Measurements from ENCODE around the gene TBCE.
"Not testable (repeated sequence)": the region's sequence is repeated elsewhere in the genome, so short reads cannot be mapped to it uniquely, and the experiment has no call there.

TBCE gene

DNA sequence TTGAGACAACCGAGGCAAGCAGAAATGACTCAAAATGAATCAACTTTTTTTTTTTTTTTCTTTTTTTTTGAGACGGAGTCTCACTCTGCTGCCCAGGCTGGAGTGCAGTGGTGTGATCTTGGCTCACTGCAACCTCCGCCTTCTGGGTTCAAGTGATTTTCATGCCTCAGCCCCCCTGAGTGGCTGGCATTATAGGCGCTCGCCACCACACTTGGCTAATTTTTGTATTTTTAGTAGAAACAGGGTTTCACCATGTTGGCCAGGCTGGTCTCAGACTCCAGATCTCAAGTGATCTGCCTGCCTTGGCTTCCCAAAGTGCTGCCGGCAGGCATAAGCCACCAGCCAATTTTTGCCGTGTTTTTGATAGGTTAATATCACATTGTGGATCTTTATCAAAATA, 90.6 kb downstream of the TBCE start:
- not testable (repeated sequence) for DNase-seq

DNA sequence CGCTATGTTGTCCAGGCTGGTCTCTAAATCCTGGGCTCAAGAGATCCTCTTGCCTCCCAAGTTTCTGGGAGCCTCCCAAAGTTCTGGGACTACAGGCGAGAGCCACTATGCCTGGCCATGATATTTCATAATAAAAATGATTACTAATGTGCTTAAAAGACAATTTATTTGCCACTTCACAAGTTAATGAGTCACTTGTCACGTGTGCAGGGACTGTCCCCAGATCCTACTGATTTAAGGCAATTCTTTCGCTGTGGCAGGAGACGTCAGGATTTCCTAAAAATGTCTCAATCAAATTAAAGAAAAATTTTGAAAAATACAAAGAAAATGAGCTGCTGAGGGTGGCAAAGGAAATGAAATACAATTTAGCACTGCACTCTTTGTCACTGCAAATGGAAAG, 93.5 kb downstream of the TBCE start:
- DNase-seq, result no peak

GRCh38 chr1:235461954-235462353, 94.7 kb downstream of the TBCE start:
- DNase-seq, result no peak

DNA sequence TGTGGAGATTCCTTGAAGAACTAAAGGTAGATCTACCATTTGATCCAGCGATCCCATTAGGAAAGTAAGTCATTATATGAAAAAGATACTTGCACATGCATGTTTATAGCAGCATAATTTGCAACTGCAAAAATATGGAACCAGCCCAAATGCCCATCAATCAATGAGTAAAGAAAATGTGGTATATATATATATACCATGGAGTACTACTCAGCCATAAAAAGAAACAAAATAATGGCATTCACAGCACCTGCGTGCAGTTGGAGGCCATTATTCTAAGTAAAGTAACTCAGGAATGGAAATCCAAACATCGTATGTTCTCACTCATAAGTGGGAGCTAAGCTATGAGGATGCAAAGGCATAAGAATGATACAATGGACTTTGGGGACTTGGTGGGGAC, 95.6 kb downstream of the TBCE start:
- not testable (repeated sequence) for DNase-seq

- DNase-seq, result no peak
Measured at GRCh38 chr1:235465066-235465465, 97.8 kb downstream of the TBCE start.

GRCh38 chr1:235468004-235468403, 100.8 kb downstream of the TBCE start:
- DNase-seq, result no peak

DNA sequence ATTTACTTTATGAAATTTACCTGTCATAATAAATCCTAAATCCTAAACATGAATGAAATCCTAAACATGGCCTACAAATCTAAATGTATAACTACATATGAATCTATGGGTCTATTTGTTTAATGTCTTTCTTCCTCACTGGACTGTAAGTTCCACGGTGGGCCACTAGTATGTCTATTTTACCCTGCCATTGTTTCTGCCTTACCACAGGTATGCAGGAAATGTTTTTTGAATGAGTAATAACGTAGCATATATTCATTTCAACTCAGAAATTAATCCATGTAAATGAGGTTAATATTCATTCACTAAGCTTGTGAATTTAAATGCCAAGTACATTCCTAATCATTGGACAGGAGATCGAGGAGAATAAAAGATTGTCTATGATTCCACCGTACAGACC, 101.7 kb downstream of the TBCE start:
- no peak for DNase-seq

DNA sequence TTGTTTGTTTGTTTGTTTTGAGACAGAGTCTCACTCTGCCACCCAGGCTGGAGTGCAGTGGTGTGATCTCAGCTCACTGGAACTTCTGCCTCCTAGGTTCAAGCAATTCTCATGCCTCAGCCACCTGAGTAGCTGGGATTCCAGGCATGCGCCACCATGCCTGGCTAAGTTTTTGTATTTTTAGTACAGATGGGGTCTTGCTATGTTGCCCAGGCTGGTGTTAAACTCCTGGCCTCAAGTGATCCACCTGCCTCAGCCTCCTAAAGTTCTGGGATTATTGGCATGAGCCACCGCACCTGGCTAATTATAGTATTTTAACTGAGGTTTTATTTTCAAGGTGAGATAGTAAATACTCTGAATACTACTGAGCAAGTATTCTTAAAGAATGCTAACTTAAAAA, 102.7 kb downstream of the TBCE start:
- DNase-seq, result not testable (repeated sequence)

DNA sequence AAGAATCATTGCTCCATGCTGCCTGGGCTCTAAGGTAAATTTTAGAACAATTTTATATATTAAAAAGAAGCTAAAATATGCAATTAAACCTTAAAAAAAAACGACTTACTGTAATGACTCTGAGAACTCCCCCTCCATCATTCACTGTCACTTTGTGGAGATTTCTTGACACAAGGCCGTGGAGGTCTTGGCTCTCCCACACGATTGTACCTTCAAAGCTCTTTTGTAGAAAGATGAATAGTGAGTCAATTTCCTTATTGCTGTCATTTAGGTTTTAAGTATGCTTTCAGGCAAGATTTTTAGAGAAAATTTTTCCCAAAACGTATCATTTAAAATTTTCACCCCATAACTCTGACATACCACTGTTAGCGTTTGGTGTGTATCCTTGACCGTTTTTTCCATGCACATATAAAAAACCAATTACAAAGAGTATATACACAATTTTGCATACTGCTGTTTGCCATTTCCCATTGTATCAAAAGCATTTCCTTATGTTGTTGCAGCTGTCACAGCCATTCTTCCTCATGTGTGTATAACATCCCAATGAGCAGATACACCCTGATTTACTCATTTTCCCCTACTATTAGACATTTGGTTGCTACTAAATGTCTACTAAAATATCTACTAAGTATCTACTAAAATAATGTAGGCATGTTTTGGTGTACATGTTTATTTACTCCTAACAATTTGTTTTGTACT, 103.7 kb downstream of the TBCE start:
- no peak for DNase-seq

- DNase-seq, result no peak
Measured at GRCh38 chr1:235473806-235474205, 106.6 kb downstream of the TBCE start.

- no peak for DNase-seq
Measured at GRCh38 chr1:235483090-235483489, 115.9 kb downstream of the TBCE start.

- no peak for DNase-seq
Measured at GRCh38 chr1:235485558-235485957, 118.3 kb downstream of the TBCE start.

DNA sequence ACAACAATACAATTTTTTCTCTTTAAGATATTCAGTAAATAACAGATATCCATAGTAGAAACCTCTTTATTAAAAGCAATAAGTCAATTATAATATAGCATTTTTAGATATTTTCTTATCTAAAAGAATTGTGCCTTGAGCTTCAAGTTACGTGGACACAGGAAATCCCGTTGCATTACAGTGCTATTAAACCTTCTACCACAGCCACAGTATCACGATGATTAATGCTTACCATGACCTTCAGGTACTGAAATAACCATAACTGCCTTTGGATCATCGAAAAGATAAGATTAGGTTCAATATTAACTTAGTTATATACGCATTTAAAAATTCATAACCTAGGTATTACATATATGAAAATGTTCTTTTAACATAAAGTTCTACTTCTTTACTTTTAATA, 119.1 kb downstream of the TBCE start:
- DNase-seq, result no peak

GRCh38 chr1:235491644-235492043, 124.4 kb downstream of the TBCE start:
- DNase-seq, result no peak

DNA sequence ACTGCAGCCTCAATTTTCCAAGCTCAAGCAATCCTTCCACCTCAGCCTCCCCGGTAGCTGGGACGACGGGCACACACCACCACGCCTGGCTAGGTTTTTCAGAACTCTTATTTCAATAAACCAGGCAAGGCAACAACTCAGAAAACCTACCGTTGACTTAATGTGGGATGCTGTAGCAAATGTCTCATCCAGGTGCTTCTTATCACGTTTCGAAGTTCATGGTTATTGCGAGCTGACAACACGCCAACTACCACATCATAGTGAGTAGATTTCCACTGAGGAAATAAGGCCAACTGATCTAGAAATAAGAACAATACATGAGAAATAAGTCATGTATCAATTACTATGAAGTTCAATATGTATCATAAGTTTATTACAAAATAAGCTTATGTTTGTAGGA, 127.3 kb downstream of the TBCE start:
- DNase-seq, result no peak

DNA sequence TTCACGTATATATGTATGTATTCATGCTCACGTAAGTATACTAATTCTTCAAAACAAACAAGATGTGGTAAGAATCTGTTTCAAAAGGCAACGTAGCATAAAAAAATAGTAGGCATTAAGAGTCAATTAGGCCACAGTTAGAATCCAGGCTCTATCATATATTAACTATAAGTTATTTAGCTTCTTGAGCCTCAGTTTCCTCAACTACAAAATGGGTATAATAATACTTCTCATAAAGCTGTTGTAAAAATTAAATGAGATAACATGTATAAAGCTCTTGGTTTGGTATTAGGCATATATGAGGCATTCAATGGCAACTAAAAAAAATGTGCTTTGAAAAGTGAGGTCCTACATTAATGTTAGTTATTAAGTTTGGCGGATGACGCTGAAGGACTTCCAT, 127.8 kb downstream of the TBCE start:
- DNase-seq, result no peak

DNA sequence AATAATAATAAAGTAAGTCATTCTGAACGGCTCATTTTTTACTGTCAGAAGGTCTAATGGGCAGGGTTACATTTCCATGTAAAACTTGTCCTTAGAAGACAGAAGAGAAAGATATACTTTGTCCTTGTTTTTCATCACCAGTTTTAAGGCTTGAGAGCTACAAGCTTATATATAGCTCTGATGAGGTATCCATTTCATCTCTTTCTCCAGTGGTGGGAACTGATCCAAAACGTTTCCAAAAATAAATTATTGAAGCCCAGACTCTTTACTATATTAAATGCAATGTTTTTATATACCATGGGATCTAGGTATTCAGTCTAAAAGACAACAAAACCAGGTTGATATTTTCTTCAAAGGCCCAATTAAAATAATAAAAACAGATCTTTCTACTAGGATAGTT, 128.3 kb downstream of the TBCE start:
- DNase-seq, result no peak

DNA sequence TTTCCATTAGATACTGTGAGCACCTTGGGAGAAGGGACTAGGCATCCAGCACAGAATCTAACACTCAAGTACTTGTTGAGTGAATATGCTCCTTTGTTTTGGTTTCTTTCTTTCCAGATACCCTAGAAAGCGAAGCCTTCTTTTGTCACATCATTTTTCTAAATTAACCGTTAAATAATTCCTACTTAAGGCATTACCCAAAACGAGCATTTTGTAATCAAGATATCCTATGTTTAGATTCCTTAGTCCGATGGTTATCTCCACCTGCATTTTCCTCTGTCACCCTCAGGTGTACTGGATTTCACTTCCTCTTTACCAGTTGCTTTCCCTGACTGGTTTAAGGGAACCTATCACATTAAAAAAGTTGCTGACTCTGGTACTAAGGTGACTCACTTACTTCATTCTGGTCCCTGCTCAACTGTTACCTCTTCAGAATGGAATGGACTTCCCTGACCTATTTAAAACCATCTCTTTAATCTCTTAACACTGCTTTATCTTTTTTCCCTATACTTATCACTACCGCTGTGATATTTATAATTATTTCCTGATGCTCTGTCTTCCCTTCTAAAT, 133.8 kb downstream of the TBCE start:
- no peak for DNase-seq

Measured in NCI-H345 (cell line).